HG03025 (cell line): ENCODE data around the gene ZNF853.
"Not testable (repeated sequence)": the region's sequence is repeated elsewhere in the genome, so short reads cannot be mapped to it uniquely, and the experiment has no call there.

Source experiments
- ATAC-seq: cut with Tn5 transposase; IDR thresholded peaks from one replicate; pipeline ENCODE4 v1.9.1; 2021; ENCODE audit warnings: mild to moderate bottlenecking, moderate library complexity; ENCODE audit not compliant: unreplicated experiment, low FRiP score

The ZNF853 gene

GRCh38 chr7:6614953-6615722 lies at the start of gene ZNF853:
Gene ZNF853 (plus strand): TSS chr7:6615610. CDS start chr7:6616175, 565 bp downstream.
- ATAC-seq, result no peak

- no peak for ATAC-seq
These were observed 49.8 kb upstream of the ZNF853 start for GRCh38 chr7:6565655-6566054.

GRCh38 chr7:6567886-6568285 lies 47.5 kb upstream of the ZNF853 start:
- no peak for ATAC-seq

GRCh38 chr7:6571160-6571779 lies 44.1 kb upstream of the ZNF853 start:
- no peak for ATAC-seq

- no peak for ATAC-seq
These were observed 40.0 kb upstream of the ZNF853 start for GRCh38 chr7:6575281-6576023.

- no peak for ATAC-seq
These were observed 39.2 kb upstream of the ZNF853 start for GRCh38 chr7:6576024-6576866.

GRCh38 chr7:6576867-6577368 lies 38.5 kb upstream of the ZNF853 start:
- ATAC-seq, result not testable (repeated sequence)

- ATAC-seq, result peak; percentile 96
These were observed 37.9 kb upstream of the ZNF853 start, which contains the start of gene ZDHHC4 for GRCh38 chr7:6577369-6578113. Gene ZDHHC4 (plus strand): TSS chr7:6577454. CDS start chr7:6580562, 3,108 bp downstream.

- no peak for ATAC-seq
These were observed 37.0 kb upstream of the ZNF853 start for GRCh38 chr7:6578114-6579084.

- ATAC-seq, result no peak
These were observed 36.0 kb upstream of the ZNF853 start for GRCh38 chr7:6579446-6579845.

GRCh38 chr7:6585746-6586432 lies 29.5 kb upstream of the ZNF853 start:
- ATAC-seq, result not testable (repeated sequence)

GRCh38 chr7:6588566-6588965 lies 26.8 kb upstream of the ZNF853 start:
- no peak for ATAC-seq

GRCh38 chr7:6589151-6589828 lies 26.1 kb upstream of the ZNF853 start:
- ATAC-seq, result no peak

- ATAC-seq, result peak; percentile 88
These were observed 25.4 kb upstream of the ZNF853 start, which contains the start of gene INTS15 for GRCh38 chr7:6589829-6590644. Gene INTS15 (plus strand): TSS chr7:6590021. CDS start chr7:6590284, 263 bp downstream.

- ATAC-seq, result no peak
These were observed 24.7 kb upstream of the ZNF853 start for GRCh38 chr7:6590645-6591110.

GRCh38 chr7:6600093-6600492 lies 15.3 kb upstream of the ZNF853 start:
- no peak for ATAC-seq
